SK-N-SH (cell line): ENCODE measurements around the gene SSMEM1.
A peak's percentile ranks its signal among the peaks of the same experiment; 100 is the strongest.

Experiments
- ELF1 ChIP-seq: IDR thresholded peaks from 2 replicates; pipeline ENCODE4 v1.4.0; 2012
- FOXM1 ChIP-seq: IDR thresholded peaks from 2 replicates; pipeline ENCODE4 v1.4.0; 2012; ENCODE audit warnings: low read depth, mild to moderate bottlenecking
- MXI1 ChIP-seq: IDR thresholded peaks from 2 replicates; pipeline ENCODE4 v1.6.1; 2012; ENCODE audit warnings: mild to moderate bottlenecking, low read depth, low read length, improper control_type of control experiment
- RAD21 ChIP-seq: IDR thresholded peaks from 2 replicates; pipeline ENCODE4 v1.6.1; 2012; ENCODE audit warnings: mild to moderate bottlenecking, low read length
- RFX5 ChIP-seq: IDR thresholded peaks from 2 replicates; pipeline ENCODE4 v1.6.1; 2012; ENCODE audit warnings: mild to moderate bottlenecking, improper control_type of control experiment, low read length
- SIN3A ChIP-seq: IDR thresholded peaks from 2 replicates; pipeline ENCODE4 v1.6.1; 2012; ENCODE audit warnings: low read depth, mild to moderate bottlenecking, low read length, moderate library complexity, borderline replicate concordance
- USF2 ChIP-seq: fragments of 150-350 bp; IDR thresholded peaks from 2 replicates; pipeline ENCODE4 v1.6.1; 2017; ENCODE audit warnings: antibody characterized with exemption, low read length, low read depth, borderline replicate concordance
- YY1 ChIP-seq: IDR thresholded peaks from 2 replicates; pipeline ENCODE4 v1.4.0; 2012; ENCODE audit warnings: low read depth, mild to moderate bottlenecking
- TF ChIP-seq, protein P1 (sequence below): fragments of 200-600 bp; sonication (generic); IDR thresholded peaks from 2 replicates; pipeline ENCODE4 v1.6.1; 2017; ENCODE audit warnings: antibody characterized with exemption, mild to moderate bottlenecking, moderate library complexity
- TF ChIP-seq, protein P2 (sequence below): fragments of 150-350 bp; IDR thresholded peaks from 2 replicates; pipeline ENCODE4 v1.6.1; 2016; ENCODE audit warnings: mild to moderate bottlenecking, low read depth, low read length
- TF ChIP-seq, protein P3 (sequence below): IDR thresholded peaks from 2 replicates; pipeline ENCODE4 v1.6.1; 2012; ENCODE audit warnings: mild to moderate bottlenecking, low read depth, low read length, moderate library complexity

- peak; percentile 66 for TF ChIP-seq YY1
- TF ChIP-seq, protein P1, sequence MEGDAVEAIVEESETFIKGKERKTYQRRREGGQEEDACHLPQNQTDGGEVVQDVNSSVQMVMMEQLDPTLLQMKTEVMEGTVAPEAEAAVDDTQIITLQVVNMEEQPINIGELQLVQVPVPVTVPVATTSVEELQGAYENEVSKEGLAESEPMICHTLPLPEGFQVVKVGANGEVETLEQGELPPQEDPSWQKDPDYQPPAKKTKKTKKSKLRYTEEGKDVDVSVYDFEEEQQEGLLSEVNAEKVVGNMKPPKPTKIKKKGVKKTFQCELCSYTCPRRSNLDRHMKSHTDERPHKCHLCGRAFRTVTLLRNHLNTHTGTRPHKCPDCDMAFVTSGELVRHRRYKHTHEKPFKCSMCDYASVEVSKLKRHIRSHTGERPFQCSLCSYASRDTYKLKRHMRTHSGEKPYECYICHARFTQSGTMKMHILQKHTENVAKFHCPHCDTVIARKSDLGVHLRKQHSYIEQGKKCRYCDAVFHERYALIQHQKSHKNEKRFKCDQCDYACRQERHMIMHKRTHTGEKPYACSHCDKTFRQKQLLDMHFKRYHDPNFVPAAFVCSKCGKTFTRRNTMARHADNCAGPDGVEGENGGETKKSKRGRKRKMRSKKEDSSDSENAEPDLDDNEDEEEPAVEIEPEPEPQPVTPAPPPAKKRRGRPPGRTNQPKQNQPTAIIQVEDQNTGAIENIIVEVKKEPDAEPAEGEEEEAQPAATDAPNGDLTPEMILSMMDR = no peak
- peak; percentile 98 for TF ChIP-seq SIN3A
- peak; percentile 26 for TF ChIP-seq RAD21
- TF ChIP-seq MXI1 = peak; percentile 94
- TF ChIP-seq ELF1 = peak; percentile 93
- no peak for TF ChIP-seq USF2
- TF ChIP-seq RFX5 = no peak
- TF ChIP-seq FOXM1 = no peak
- TF ChIP-seq, protein P2, sequence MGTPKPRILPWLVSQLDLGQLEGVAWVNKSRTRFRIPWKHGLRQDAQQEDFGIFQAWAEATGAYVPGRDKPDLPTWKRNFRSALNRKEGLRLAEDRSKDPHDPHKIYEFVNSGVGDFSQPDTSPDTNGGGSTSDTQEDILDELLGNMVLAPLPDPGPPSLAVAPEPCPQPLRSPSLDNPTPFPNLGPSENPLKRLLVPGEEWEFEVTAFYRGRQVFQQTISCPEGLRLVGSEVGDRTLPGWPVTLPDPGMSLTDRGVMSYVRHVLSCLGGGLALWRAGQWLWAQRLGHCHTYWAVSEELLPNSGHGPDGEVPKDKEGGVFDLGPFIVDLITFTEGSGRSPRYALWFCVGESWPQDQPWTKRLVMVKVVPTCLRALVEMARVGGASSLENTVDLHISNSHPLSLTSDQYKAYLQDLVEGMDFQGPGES = no peak
- TF ChIP-seq, protein P3, sequence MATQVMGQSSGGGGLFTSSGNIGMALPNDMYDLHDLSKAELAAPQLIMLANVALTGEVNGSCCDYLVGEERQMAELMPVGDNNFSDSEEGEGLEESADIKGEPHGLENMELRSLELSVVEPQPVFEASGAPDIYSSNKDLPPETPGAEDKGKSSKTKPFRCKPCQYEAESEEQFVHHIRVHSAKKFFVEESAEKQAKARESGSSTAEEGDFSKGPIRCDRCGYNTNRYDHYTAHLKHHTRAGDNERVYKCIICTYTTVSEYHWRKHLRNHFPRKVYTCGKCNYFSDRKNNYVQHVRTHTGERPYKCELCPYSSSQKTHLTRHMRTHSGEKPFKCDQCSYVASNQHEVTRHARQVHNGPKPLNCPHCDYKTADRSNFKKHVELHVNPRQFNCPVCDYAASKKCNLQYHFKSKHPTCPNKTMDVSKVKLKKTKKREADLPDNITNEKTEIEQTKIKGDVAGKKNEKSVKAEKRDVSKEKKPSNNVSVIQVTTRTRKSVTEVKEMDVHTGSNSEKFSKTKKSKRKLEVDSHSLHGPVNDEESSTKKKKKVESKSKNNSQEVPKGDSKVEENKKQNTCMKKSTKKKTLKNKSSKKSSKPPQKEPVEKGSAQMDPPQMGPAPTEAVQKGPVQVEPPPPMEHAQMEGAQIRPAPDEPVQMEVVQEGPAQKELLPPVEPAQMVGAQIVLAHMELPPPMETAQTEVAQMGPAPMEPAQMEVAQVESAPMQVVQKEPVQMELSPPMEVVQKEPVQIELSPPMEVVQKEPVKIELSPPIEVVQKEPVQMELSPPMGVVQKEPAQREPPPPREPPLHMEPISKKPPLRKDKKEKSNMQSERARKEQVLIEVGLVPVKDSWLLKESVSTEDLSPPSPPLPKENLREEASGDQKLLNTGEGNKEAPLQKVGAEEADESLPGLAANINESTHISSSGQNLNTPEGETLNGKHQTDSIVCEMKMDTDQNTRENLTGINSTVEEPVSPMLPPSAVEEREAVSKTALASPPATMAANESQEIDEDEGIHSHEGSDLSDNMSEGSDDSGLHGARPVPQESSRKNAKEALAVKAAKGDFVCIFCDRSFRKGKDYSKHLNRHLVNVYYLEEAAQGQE = peak; percentile 44; the same call in 1 of the 2 replicates
Measured at GRCh38 chr7:130205084-130205947, 2.3 kb upstream of the SSMEM1 start, which contains the start of gene TMEM209.
